Measurements from ENCODE around the gene MAPKAPK2.

- TF ChIP-seq CTCF (IDR thresholded peaks at IDR 0.05 in 8 of 11, conservative IDR thresholded peaks at IDR 0.05 in 3 of 11), result no peak
- TF ChIP-seq POLR2AphosphoS5 (IDR thresholded peaks at IDR 0.05), result no peak
- TF ChIP-seq POLR2A (IDR thresholded peaks at IDR 0.05), result no peak
Measured at GRCh38 chr1:206690516-206690915, 5.8 kb downstream of the MAPKAPK2 start.

Measured in spleen (tissue), 7 donors.